Adipose tissue (tissue), 3 donors: Measurements from ENCODE around the gene MS4A18. TPM values are rescaled to one million over a fixed set of nuclear protein-coding genes. Genes with fewer than 3 reads are reported as not detected.

ENCODE experiments used
- H3K27ac ChIP-seq: one replicate; pipeline ENCODE4 v1.5.1; 2013; ENCODE audit warnings: low read depth, low read length
- WGBS, 3 donors: extraction: QIAGEN DNeasy Blood & Tissue Kit; methylation state at CpG; one replicate each; pipeline ENCODE4 v1.1.7; 2013; 5-methylcytosine and 5-hydroxymethylcytosine counted together
- polyA plus RNA-seq, 3 donors: library from polyadenylated mRNA; stranded (reverse); fragments of 200-250 nt; gene quantifications; one replicate each; pipeline ENCODE4 v1.2.3, GENCODE V29; 2013
- donor health status: healthy with polysubstance abuse.
- donor health status: Bipolar disorder and iron deficiency.
- donor health status: healthy.

Gene MS4A18
- polyA plus RNA-seq, 3 donors, result not detected

GRCh38 chr11:60761436-60762190 lies 37.1 kb downstream of the MS4A18 start:
- WGBS, 3 donors, result 79 to 83% (median 80%) methylated on average over 4 of the region's 4 CpGs
- no peak overlapping the region for H3K27ac ChIP-seq

- WGBS, 3 donors, result 40 to 65% (median 62%) methylated on average over 11 of the region's 11 CpGs
- H3K27ac ChIP-seq, result no peak overlapping the region
Measured at GRCh38 chr11:60762851-60763691, 38.6 kb downstream of the MS4A18 start.

- no peak overlapping the region for H3K27ac ChIP-seq
- WGBS, 3 donors, result 75 to 92% (median 90%) methylated on average over 11 of the region's 11 CpGs
Measured at GRCh38 chr11:60763692-60764369, 39.3 kb downstream of the MS4A18 start.

- WGBS, 3 donors, result 27 to 58% (median 40%) methylated on average over 1 of the region's 1 CpG
- no peak overlapping the region for H3K27ac ChIP-seq
Measured at GRCh38 chr11:60764879-60765278, 40.4 kb downstream of the MS4A18 start.

GRCh38 chr11:60765355-60765754 lies 40.8 kb downstream of the MS4A18 start:
- no peak overlapping the region for H3K27ac ChIP-seq
- 78 to 95% (median 83%) methylated on average over 5 of the region's 5 CpGs for WGBS, 3 donors

GRCh38 chr11:60766547-60766946 lies 42.0 kb downstream of the MS4A18 start:
- WGBS, 3 donors, result 74 to 84% (median 77%) methylated on average over 10 of the region's 10 CpGs
- no peak overlapping the region for H3K27ac ChIP-seq

GRCh38 chr11:60767388-60767811 lies 42.9 kb downstream of the MS4A18 start:
- no peak overlapping the region for H3K27ac ChIP-seq
- WGBS, 3 donors, result 31 to 39% (median 32%) methylated on average over 26 of the region's 26 CpGs

- 92 to 95% (median 94%) methylated on average over 8 of the region's 8 CpGs for WGBS, 3 donors
- H3K27ac ChIP-seq, result no peak overlapping the region
Measured at GRCh38 chr11:60768202-60768601, 43.7 kb downstream of the MS4A18 start.

GRCh38 chr11:60769273-60769672 lies 44.8 kb downstream of the MS4A18 start:
- 73 to 91% (median 77%) methylated on average over 4 of the region's 4 CpGs for WGBS, 3 donors
- no peak overlapping the region for H3K27ac ChIP-seq

GRCh38 chr11:60769811-60770210 lies 45.3 kb downstream of the MS4A18 start:
- no peak overlapping the region for H3K27ac ChIP-seq
- 80 to 88% (median 85%) methylated on average over 11 of the region's 11 CpGs for WGBS, 3 donors

- H3K27ac ChIP-seq, result no peak overlapping the region
- WGBS, 3 donors, result 88 to 99% (median 88%) methylated on average over 4 of the region's 4 CpGs
Measured at GRCh38 chr11:60771146-60771545, 46.6 kb downstream of the MS4A18 start.

- H3K27ac ChIP-seq, result no peak overlapping the region
- 75 to 83% (median 77%) methylated on average over 16 of the region's 16 CpGs for WGBS, 3 donors
Measured at GRCh38 chr11:60771879-60772525, 47.5 kb downstream of the MS4A18 start.

GRCh38 chr11:60772666-60773065 lies 48.1 kb downstream of the MS4A18 start:
- WGBS, 3 donors, result 88 to 91% (median 90%) methylated on average over 8 of the region's 8 CpGs
- H3K27ac ChIP-seq, result no peak overlapping the region

GRCh38 chr11:60774726-60775125 lies 50.2 kb downstream of the MS4A18 start:
- 77 to 83% (median 82%) methylated on average over 13 of the region's 13 CpGs for WGBS, 3 donors
- H3K27ac ChIP-seq, result no peak overlapping the region

GRCh38 chr11:60775420-60775961 lies 51.0 kb downstream of the MS4A18 start:
- WGBS, 3 donors, result 8 to 13% (median 11%) methylated on average over 15 of the region's 15 CpGs
- no peak overlapping the region for H3K27ac ChIP-seq

GRCh38 chr11:60776167-60776566 lies 51.6 kb downstream of the MS4A18 start:
- WGBS, 3 donors, result 70 to 84% (median 77%) methylated on average over 4 of the region's 4 CpGs
- no peak overlapping the region for H3K27ac ChIP-seq

- H3K27ac ChIP-seq, result no peak overlapping the region
- 53 to 65% (median 59%) methylated on average over 4 of the region's 4 CpGs for WGBS, 3 donors
Measured at GRCh38 chr11:60777106-60777505, 52.6 kb downstream of the MS4A18 start.

- WGBS, 3 donors, result 6 to 30% (median 15%) methylated on average over 2 of the region's 2 CpGs
- H3K27ac ChIP-seq, result no peak overlapping the region
Measured at GRCh38 chr11:60777572-60777971, 53.1 kb downstream of the MS4A18 start.
